ENCODE data around the gene ADI1. TPM values are rescaled to one million over a fixed set of nuclear protein-coding genes. Genes with fewer than 3 reads are reported as not detected.

ADI1 gene
- total RNA-seq, 1 donor from 2014 or later, result 41.6 TPM

- Mint-ChIP-seq H3K9me3 (ENCODE audit: unreplicated experiment) (no peaks in the 10 kb centered on the region), H3K4me3 (ENCODE audit: unreplicated experiment) (no peak overlapping the region)
These were observed 49.8 kb downstream of the ADI1 start for GRCh38 chr2:3469486-3469885.

GRCh38 chr2:3468296-3468988 lies 50.9 kb downstream of the ADI1 start:
- no peak overlapping the region for H3K4me2 ChIP-seq (ENCODE audit: low read length)
- H3K9ac ChIP-seq (ENCODE audit: low read length), result no peak overlapping the region
- Mint-ChIP-seq H3K9me3 (ENCODE audit: unreplicated experiment) (no peaks in the 10 kb centered on the region), H3K27me3 (ENCODE audit: low read depth, unreplicated experiment) (no peaks in the 10 kb centered on the region), H3K4me1 (ENCODE audit: low read depth, unreplicated experiment) (peaks cover 34% of the 10 kb centered on the region), H3K4me3 (ENCODE audit: unreplicated experiment) (no peak overlapping the region), H3K27ac (ENCODE audit: unreplicated experiment) (peak overlapping the region; percentile 81), H3K36me3 (ENCODE audit: low read depth, unreplicated experiment) (peaks cover 13% of the 10 kb centered on the region)
- no peaks in the 10 kb centered on the region for H3K36me3 ChIP-seq (ENCODE audit: insufficient read depth, low read length)
- H2AFZ ChIP-seq (ENCODE audit: low read depth, low read length), result no peak overlapping the region
- peaks cover 42% of the 10 kb centered on the region for H3K4me1 ChIP-seq (ENCODE audit: insufficient read depth, low read length)
- TF ChIP-seq EZH2 (IDR thresholded peaks at IDR 0.05; ENCODE audit: insufficient read depth, low read length), result no peak
- TF ChIP-seq CTCF (IDR thresholded peaks at IDR 0.05; ENCODE audit: insufficient read depth, low read depth, low read length), result no peak
- H4K20me1 ChIP-seq (ENCODE audit: insufficient read depth, low read length), result no peaks in the 10 kb centered on the region
- H3K79me2 ChIP-seq (ENCODE audit: insufficient read depth, low read length), result no peaks in the 10 kb centered on the region
- H3K27me3 ChIP-seq (ENCODE audit: insufficient read depth, low read length), result no peaks in the 10 kb centered on the region
- H3K27ac ChIP-seq (ENCODE audit: low read depth, low read length), result no peak overlapping the region
- FAIRE-seq (no peak), DNase-seq (ENCODE audit: low read depth) (no peak)
- H3K4me3 ChIP-seq (ENCODE audit: insufficient read depth, low read depth, low read length), result no peak overlapping the region
- H3K9me3 ChIP-seq (ENCODE audit: insufficient read depth, low read depth, low read length), result no peaks in the 10 kb centered on the region

More at GRCh38 chr2:3469486-3469885, 49.8 kb downstream of the ADI1 start:
- Mint-ChIP-seq H3K36me3 (ENCODE audit: low read depth, unreplicated experiment) (peaks cover 13% of the 10 kb centered on the region), H3K27me3 (ENCODE audit: low read depth, unreplicated experiment) (no peaks in the 10 kb centered on the region), H3K27ac (ENCODE audit: unreplicated experiment) (peak overlapping the region; percentile 88), H3K4me1 (ENCODE audit: low read depth, unreplicated experiment) (peaks cover 34% of the 10 kb centered on the region)
- no peak overlapping the region for H2AFZ ChIP-seq (ENCODE audit: low read depth, low read length)
- no peaks in the 10 kb centered on the region for H3K27me3 ChIP-seq (ENCODE audit: insufficient read depth, low read length)
- no peaks in the 10 kb centered on the region for H4K20me1 ChIP-seq (ENCODE audit: insufficient read depth, low read length)
- H3K4me1 ChIP-seq (ENCODE audit: insufficient read depth, low read length), result peaks cover 42% of the 10 kb centered on the region
- TF ChIP-seq CTCF (IDR thresholded peaks at IDR 0.05; ENCODE audit: insufficient read depth, low read depth, low read length) (no peak), EZH2 (IDR thresholded peaks at IDR 0.05; ENCODE audit: insufficient read depth, low read length) (no peak)
- no peaks in the 10 kb centered on the region for H3K9me3 ChIP-seq (ENCODE audit: insufficient read depth, low read depth, low read length)
- no peaks in the 10 kb centered on the region for H3K79me2 ChIP-seq (ENCODE audit: insufficient read depth, low read length)
- peak overlapping the region; percentile 58 for H3K9ac ChIP-seq (ENCODE audit: low read length)
- no peak for FAIRE-seq
- DNase-seq (ENCODE audit: low read depth), result no peak
- H3K4me2 ChIP-seq (ENCODE audit: low read length), result peak overlapping the region; percentile 68
- no peaks in the 10 kb centered on the region for H3K36me3 ChIP-seq (ENCODE audit: insufficient read depth, low read length)
- no peak overlapping the region for H3K4me3 ChIP-seq (ENCODE audit: insufficient read depth, low read depth, low read length)
- peak overlapping the region; percentile 80 for H3K27ac ChIP-seq (ENCODE audit: low read depth, low read length)

- H3K4me3 ChIP-seq (ENCODE audit: insufficient read depth, low read depth, low read length), result no peak overlapping the region
- H3K4me1 ChIP-seq (ENCODE audit: insufficient read depth, low read length), result peaks cover 42% of the 10 kb centered on the region
- H4K20me1 ChIP-seq (ENCODE audit: insufficient read depth, low read length), result no peaks in the 10 kb centered on the region
- Mint-ChIP-seq H3K36me3 (ENCODE audit: low read depth, unreplicated experiment) (peaks cover 13% of the 10 kb centered on the region), H3K27me3 (ENCODE audit: low read depth, unreplicated experiment) (no peaks in the 10 kb centered on the region), H3K4me3 (ENCODE audit: unreplicated experiment) (no peak overlapping the region), H3K27ac (ENCODE audit: unreplicated experiment) (no peak overlapping the region), H3K9me3 (ENCODE audit: unreplicated experiment) (no peaks in the 10 kb centered on the region), H3K4me1 (ENCODE audit: low read depth, unreplicated experiment) (peaks cover 34% of the 10 kb centered on the region)
- no peaks in the 10 kb centered on the region for H3K27me3 ChIP-seq (ENCODE audit: insufficient read depth, low read length)
- no peak overlapping the region for H2AFZ ChIP-seq (ENCODE audit: low read depth, low read length)
- no peaks in the 10 kb centered on the region for H3K79me2 ChIP-seq (ENCODE audit: insufficient read depth, low read length)
- FAIRE-seq, result no peak
- no peak for DNase-seq (ENCODE audit: low read depth)
- H3K4me2 ChIP-seq (ENCODE audit: low read length), result no peak overlapping the region
- H3K9ac ChIP-seq (ENCODE audit: low read length), result no peak overlapping the region
- no peaks in the 10 kb centered on the region for H3K36me3 ChIP-seq (ENCODE audit: insufficient read depth, low read length)
- H3K9me3 ChIP-seq (ENCODE audit: insufficient read depth, low read depth, low read length), result no peaks in the 10 kb centered on the region
- no peak overlapping the region for H3K27ac ChIP-seq (ENCODE audit: low read depth, low read length)
- TF ChIP-seq EZH2 (IDR thresholded peaks at IDR 0.05; ENCODE audit: insufficient read depth, low read length) (no peak), CTCF (IDR thresholded peaks at IDR 0.05; ENCODE audit: insufficient read depth, low read depth, low read length) (no peak)
These were observed 51.7 kb downstream of the ADI1 start for GRCh38 chr2:3467654-3468053.

Measured in astrocyte (in vitro differentiated cells and primary cell).